Stimulated activated CD4-positive, alpha-beta T cell treated with anti-CD3 and anti-CD28 coated beads, Interleukin-15, amount 100 ng/mL, for 48 hours (primary cell): ENCODE results near the gene COBLL1.
"Not testable (repeated sequence)": the region's sequence is repeated elsewhere in the genome, so short reads cannot be mapped to it uniquely, and the experiment has no call there.

ENCODE experiments used
- DNase-seq, 2 donors: peaks; one replicate each; pipeline ENCODE4 v3.0.0-alpha.2; 2020; ENCODE audit warnings: low read depth in 2 of 2

Gene COBLL1

DNA sequence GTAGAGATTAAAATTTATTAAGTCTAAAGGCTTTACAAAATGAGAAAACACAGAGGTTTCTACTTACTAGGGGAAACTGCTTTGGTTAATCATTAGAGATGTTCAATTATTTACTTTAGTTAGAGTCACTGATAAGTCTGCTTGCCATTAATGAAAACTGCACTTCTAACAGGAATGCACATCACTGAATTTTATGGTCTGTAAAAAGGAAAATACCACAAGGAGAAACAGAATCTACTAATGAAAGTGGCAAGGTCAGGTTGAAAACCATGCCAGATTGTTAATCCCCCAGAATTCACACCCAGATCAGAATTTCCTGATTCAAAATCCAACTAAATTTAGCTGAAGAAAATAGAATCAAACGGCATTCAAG, 129.9 kb downstream of the COBLL1 start:
- no peak for DNase-seq

DNA sequence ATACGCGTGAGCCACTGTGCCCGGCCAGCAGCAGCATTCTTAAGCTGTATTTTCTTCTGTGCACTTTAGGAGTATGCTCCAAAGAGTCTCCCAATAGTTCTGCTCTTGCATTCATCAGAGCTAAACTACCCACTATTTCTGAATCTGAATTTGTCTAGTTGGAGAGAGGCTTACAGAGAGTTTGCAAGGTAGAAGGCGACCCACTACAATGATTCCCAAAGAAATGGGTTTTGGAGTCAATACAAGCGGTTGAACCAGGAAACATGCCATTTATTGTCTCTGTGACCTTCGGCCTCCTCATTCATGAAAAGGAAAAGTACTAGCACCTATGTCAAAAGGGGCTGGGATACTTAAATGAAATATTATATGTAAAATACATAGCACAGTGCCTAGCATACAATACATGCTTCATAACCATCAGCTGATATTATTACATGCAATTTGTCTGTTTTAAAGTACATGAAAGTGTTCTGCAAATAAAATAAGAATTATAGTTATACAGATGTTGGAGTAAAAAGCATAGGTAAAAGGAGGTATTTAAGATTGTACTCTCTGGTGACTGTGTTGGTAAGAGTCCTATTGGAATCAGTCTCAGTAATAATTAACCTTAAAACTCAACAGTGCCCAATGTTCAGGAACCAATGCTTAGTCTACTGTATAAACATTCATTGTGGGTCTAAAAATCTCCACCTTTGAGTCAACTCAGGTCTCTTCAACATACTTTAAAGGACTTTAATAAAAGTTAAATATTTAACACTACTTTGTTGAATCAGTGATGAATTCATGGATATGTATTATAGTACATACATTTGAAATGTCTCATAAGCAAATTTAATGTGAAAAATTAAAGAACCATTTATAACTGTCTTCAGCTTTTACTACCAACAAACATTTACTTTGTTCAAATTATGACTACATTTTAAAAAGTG, 130.5 kb downstream of the COBLL1 start:
- no peak for DNase-seq

DNA sequence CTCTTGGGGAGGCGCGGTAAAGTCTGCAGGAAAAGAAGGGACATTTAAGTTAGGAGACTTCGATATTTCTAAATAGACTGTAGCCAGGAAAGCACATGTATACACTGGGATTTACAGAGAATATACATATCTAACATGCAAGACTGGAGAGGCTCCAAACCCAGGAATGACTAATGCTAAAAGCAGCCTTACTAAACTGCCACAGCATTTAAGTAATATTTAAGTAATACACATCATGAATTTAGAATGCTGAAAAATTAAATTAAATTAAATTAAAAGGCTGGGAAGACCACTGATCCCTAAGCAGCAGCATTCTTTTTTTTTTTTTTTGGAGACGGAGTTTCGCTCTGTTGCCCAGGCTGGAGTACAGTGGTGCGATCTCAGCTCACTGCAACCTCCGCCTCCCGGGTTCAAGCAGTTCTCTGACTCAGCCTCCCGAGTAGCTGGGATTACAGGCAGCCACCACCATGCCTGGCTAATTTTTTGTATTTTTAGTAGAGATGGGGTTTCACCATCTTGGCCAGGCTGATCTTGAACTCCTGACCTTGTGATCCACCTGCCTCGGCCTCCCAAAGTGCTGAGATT, 131.3 kb downstream of the COBLL1 start:
- not testable (repeated sequence) for DNase-seq

GRCh38 chr2:164706522-164706921, 135.1 kb downstream of the COBLL1 start:
- DNase-seq = no peak

DNA sequence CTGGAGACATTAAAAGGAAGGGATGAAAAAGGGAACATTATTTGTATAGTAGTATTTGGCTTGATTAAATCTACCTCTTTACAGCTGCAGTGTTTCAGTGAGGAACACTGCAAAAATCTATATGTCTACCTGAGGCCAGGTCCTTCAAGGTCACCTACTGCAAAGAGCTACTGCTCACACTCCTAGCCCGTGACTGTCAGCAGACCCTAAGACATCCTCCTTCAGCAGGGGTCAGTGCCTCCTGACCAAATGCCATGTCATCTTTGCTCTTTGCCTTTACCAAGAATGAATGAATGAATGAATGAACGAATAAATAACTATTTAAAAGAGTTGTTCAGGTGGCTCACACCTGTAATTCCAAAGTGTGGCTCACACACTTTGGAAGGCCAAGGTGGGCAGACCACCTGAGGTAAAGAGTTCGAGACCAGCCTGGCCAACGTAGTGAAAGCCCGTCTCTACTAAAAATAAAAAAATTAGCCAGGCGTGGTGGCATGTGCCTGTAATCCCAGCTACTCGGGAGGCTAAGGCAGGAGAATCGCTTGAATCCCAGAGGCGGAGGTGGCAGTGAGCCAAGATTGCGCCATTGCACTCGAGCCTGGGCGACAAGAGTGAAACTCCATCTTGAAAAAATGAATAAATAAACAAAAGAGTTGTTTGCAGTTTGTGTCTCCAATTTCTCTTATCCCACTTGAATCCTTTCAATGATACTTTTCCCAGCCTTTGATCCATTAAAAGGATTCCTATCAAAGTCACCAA, 136.0 kb downstream of the COBLL1 start:
- DNase-seq = no peak

GRCh38 chr2:164703915-164704706, 137.5 kb downstream of the COBLL1 start:
- no peak for DNase-seq

DNA sequence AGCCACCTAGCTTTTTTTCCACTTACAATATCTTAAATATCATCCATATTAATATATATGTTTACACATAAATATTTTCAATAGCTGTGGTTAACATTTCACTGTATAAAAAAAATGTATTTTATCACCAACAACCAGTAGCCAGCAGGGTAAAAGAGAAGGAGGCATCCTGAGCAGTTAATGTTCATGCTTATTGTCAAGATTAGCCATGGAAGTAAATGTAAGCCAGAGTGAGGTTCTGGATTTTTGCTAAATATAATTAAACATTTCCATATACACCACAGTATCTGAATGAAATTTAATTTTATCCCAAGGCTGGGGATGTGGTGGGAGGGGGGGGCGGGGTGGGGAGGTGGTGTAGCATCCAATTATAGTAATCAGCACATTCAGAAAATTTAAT, 140.1 kb downstream of the COBLL1 start:
- DNase-seq = no peak

DNA sequence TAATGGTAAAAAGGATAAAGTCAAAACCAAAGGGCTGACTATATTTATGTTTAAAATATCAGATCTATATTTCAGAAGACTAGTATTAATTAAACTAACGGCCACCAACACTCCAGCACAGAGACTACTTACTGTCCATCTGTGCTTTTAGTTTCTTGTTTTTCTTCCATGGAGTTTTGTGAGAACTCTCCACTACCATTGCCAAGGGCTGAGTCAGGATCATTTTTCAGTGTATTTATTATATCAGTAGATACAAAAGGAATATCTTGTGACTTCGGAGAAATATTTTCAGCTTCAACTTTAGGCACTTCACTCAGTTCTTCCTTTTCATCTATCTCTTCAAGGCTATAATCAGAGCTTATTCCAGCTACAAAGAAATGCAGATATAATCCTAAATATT, 141.2 kb downstream of the COBLL1 start:
- DNase-seq = no peak

GRCh38 chr2:164697688-164698461, 143.7 kb downstream of the COBLL1 start:
- no peak for DNase-seq

- no peak for DNase-seq
Measured at GRCh38 chr2:164696634-164697033, 145.0 kb downstream of the COBLL1 start.

GRCh38 chr2:164694275-164694695, 147.3 kb downstream of the COBLL1 start:
- DNase-seq = no peak

- no peak for DNase-seq
Measured at GRCh38 chr2:164693834-164694233, 147.8 kb downstream of the COBLL1 start.

GRCh38 chr2:164693390-164693789, 148.2 kb downstream of the COBLL1 start:
- no peak for DNase-seq

- DNase-seq = no peak
Measured at GRCh38 chr2:164692958-164693357, 148.7 kb downstream of the COBLL1 start.

GRCh38 chr2:164692114-164692513, 149.5 kb downstream of the COBLL1 start:
- DNase-seq = no peak

GRCh38 chr2:164691346-164691887, 150.2 kb downstream of the COBLL1 start:
- DNase-seq = no peak

DNA sequence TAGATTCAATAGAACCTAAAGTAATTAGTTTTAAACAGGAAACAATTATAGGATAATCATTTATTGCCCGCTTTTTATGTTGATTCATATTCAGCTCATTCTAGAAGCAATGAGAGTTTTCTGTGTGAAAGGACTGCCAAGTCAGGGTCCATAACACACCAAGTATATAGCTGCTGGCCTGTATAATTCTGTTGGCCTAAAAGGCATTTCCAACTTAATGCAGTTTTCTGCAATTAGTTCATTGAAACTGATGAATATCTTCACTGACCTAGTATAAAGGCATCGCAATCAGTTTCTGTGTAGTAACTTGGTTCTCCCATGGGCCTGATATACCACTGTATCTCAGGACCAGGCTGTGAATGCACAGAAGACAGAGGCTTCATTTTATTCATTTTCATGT, 151.3 kb downstream of the COBLL1 start:
- no peak for DNase-seq

DNA sequence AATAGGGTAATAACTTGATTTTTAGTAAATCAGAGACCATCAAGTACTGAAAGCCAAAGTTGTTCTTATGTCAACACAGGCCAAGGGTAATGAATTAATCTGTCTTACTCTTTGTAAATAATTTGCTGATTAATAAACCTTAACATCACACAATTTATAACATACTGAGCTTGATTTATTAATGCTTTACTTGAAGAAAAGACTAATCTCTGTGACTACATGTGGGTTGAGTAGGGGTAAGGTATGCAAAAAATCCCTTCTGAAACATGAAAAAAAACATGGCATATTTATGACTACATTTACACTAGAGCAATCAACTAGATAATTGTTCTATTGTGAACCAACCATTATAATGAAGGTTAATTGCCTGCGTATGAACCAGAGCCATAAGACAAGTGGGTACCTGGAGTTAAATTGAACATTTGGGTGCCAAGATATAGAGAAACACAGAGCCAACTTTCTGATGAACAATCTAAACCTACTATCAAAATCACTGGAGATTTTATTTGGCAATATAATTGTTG, 152.7 kb downstream of the COBLL1 start:
- no peak for DNase-seq

DNA sequence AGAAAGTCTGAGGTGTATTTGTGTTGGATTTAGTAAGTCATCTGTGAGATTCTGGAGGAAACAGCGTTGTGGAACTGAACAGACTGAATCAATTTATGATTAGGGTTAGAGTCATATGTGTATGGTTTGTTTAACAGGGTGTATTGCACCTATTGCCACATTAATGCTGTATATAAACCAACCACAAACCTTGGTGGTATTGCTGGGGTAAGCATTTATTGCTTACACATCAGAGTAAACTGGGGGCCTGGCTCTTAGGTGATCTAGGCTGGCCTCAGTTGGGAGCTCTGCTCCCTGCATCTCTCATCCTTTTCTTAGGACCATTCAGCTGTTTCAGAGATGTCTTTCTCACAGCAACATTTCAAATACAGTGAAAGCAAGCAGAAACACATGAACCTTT, 160.6 kb downstream of the COBLL1 start:
- DNase-seq = no peak

GRCh38 chr2:164678631-164679149, 162.9 kb downstream of the COBLL1 start:
- DNase-seq = no peak
